DMS 273 (cell line): Measurements from ENCODE around the gene PRTG.
"Not testable (repeated sequence)": the region's sequence is repeated elsewhere in the genome, so short reads cannot be mapped to it uniquely, and the experiment has no call there.

Experiments
- DNase-seq: peaks from one replicate; lab custom pipeline; 2025; ENCODE audit not compliant: unreplicated experiment; lab: John Stamatoyannopoulos, UW

Gene PRTG

GRCh38 chr15:55707518-55707917 lies 35.4 kb downstream of the PRTG start:
- no peak for DNase-seq

DNA sequence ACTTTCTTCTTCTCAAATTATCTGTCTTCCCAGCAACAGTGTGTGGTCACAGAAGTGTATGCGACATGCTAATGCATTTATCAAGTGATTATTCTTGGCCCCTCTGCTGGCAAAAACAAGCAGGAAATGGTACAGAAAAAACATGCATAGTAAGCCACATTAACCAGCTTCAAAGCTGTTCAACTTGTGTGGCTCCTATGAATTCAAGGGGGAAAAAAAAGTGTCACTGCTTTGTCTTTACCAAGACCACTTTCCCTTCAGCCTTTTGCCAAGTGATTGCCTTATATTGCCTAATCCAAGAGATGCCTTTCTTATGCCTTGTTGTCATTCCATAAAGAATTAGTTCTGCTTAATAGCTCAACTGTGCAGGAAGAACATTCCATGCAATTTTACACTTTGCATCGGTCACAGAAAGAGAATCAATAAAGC lies 39.1 kb downstream of the PRTG start:
- DNase-seq: no peak

DNA sequence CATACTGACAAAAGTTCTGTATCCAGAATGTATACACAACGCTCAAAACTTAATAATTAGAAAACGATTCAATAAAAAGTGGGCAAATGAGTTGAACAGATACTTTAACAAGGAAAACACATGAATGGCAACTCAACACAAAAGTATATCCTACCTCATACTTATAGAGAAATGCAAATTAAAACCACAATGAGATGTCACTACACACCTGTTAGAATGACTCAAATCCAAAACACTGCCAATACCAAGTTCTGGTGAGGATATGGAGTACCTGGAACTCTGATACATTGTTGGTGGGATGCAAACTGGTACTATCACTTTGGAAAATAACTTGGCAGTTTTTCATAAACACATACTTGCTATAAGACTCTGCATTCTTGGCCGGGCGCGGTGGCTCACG lies 42.1 kb downstream of the PRTG start:
- DNase-seq: no peak

DNA sequence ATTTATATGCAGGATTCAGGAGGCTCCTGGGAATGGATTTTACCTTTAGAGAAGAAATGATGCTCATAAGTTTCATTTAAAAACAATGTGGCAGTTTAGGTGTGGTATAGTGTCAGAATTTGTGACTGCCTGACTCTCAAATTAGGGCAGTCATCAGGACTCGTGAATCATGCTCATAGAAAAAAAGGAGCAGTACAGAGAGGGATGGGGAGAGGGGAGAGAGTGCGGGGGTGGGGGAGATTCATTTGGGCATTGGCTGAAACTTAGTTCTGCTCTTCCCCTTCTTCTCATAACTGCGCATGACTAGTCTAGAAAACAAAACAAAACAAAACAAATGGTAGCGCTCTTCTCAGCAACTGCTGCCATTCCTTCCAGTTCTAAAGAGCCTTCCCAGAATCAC lies 44.3 kb downstream of the PRTG start:
- DNase-seq: no peak

- DNase-seq: no peak
These were observed 46.7 kb downstream of the PRTG start for GRCh38 chr15:55696221-55696620.

DNA sequence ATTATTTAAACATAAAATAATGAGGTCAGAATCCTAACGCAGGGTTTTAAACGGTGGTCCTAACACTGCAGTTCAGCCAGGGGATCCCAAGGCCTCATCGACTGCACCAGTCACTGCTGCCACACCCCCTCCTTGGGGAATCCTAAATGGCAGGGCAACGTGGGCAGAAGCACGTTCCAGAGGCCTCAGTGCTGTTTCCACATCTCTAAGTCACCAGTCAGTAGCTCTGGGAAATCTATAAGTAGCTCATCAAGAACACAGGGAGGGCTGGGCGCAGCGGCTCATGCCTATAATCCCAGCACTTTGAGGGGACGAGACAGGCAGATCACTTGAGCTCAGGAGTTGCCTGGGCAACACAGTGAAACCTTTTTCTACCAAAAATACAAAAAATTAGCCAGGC lies 47.5 kb downstream of the PRTG start:
- peak; percentile 18 for DNase-seq

DNA sequence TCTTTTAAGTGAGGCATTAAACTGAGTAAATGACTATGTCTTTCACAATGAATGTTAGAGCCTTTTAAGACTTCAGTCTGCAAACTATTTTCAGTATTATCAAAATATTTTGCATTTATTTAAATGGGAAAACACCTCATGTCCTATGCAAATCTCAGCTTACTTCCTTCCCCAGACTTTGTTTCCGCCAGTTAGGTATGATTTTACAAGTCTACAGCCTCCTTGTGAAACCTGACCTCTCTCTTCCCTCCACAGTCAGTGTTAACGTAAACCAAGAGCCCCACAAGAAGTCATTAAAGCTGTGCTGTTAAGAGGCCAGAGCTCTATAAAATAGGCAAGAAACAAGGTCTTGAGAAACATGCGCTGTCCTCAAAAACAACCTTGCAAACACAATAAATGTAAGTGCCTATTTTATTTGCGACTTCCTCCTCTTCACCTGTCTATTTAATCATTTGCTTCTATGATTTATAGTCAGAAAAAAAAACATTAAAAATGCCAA lies 48.3 kb downstream of the PRTG start:
- peak; percentile 61 for DNase-seq

DNA sequence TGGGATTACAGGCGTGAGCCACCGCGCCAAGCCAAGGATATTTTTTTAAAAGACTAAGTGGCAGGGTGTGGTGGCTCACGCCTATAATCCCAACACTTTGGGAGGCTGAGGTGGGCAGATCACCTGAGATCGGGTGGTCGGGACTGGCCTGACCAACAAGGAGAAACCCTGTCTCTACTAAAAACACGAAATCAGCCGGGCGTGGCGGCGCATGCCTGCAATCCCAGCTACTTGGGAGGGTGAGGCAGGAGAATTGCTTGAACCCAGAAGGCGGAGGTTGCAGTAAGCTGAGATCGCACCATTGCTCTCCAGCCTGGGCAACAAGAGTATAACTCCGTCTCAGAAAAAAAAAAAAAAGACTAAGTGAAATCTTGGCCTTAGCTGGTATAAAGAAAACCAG lies 49.8 kb downstream of the PRTG start:
- DNase-seq: not testable (repeated sequence)

- DNase-seq: peak; percentile 10
These were observed 55.2 kb downstream of the PRTG start for GRCh38 chr15:55687792-55688191.

DNA sequence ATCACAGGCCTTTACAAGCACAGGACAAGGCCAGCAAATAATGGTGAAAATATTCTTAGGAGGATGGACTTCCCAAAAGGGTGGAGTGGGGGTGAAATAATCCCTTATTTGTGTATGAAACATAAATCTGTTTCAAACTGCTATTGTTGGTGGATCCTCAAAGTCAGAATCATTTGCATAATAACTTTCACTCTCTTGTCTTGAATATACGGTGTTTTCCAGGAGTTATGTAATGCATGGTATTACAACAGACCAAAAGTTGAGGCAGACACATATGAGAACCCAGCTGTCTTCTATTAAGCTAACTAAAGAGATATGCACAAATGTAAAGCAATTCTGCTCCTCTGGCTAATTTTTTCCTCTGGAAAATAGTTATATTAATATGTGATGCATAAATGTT lies 57.7 kb downstream of the PRTG start:
- no peak for DNase-seq

DNA sequence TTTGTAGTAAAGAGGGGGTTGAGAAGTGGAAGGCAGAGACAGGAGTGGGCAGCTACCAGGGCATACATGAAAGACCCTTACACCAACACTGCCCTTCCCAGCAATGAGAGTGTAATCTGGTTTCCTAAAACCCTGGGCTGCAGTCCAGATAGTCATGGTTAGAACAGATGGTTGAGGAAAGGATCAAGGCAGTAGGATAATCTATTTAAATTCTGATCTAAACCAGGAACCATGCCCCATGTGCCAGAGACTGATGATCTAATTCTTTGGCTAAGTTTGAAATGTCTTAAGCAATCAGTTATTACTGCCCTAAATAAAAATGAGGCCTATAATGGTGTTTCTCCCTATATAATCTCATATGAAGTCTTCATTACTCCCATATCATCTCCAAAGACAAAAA lies 59.6 kb downstream of the PRTG start:
- peak; percentile 88 for DNase-seq

GRCh38 chr15:55681631-55682030 lies 61.3 kb downstream of the PRTG start:
- DNase-seq: no peak

DNA sequence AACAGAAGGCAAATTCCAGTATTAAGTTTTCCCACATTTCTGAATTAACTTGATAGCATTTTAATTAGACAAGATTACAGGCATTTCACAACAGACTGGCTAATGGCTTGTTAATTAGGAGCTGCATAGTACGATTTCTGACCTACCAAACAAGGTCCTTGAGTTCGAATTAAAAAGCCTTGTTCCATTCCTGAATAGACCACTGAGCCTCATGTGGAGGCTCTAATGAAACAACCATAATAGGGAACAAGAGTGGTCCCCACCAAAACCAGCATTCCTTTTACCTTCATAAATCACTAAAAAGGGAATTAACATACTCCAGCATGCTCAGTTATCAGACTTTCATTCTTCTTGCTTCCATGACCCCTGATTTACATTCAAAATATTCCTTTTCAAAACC lies 66.4 kb downstream of the PRTG start:
- DNase-seq: no peak

DNA sequence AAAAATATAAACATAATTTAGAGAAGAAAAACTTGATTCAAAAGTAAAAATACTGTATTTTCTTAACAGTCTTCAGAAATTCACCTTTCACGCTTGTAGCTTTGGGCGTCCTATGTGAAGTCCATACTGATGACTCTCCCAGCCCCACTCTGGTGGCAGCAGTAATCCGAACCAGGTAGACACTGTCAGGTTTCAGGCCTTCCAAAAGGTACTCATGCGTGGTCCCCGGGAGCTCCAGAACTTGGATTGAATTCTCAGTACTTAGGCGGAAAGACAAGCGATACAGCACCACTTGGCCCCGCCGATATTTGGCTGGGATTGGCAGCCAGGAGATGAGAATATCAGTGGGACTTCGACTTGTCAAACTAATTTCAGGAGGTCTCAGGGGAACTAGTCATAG lies 69.7 kb downstream of the PRTG start:
- no peak for DNase-seq

GRCh38 chr15:55669270-55669669 lies 73.7 kb downstream of the PRTG start:
- no peak for DNase-seq

GRCh38 chr15:55665605-55666227 lies 77.2 kb downstream of the PRTG start:
- no peak for DNase-seq

GRCh38 chr15:55661428-55661827 lies 81.5 kb downstream of the PRTG start:
- no peak for DNase-seq

- no peak for DNase-seq
These were observed 82.8 kb downstream of the PRTG start for GRCh38 chr15:55660153-55660552.

GRCh38 chr15:55659481-55659880 lies 83.5 kb downstream of the PRTG start:
- no peak for DNase-seq

DNA sequence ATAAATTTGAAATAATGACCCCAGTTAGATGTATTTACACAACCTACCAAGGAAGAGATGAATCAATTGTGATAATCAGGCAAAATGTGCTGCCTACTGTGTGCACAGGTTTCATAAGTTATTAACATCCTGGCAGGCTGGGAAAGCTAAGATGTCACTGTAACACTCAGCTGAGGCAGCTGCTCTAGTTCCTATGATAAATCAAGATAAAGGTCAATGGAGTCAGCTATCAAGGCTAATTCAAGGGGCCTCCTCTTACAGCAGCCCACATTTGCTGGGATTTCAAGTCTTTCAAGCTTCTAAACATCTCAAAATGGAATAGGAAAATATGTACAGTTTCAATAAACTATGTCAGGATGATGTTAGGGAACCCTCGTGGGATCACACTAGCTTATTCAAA lies 84.1 kb downstream of the PRTG start:
- DNase-seq: no peak

- DNase-seq: no peak
These were observed 88.4 kb downstream of the PRTG start for GRCh38 chr15:55654561-55655031.

- no peak for DNase-seq
These were observed 90.0 kb downstream of the PRTG start for GRCh38 chr15:55652909-55653495.

- DNase-seq: no peak
These were observed 90.6 kb downstream of the PRTG start for GRCh38 chr15:55652359-55652758.
